DOHH2 (cell line): ENCODE data around the gene CACNB1.
A peak's percentile ranks its signal among the peaks of the same experiment; 100 is the strongest.

Source experiments
- EZH2phosphoT487 ChIP-seq: fragments of 200-600 bp; sonication (generic); IDR thresholded peaks from 2 replicates; pipeline ENCODE4 v1.6.1; 2017; ENCODE audit warnings: borderline replicate concordance, mild to moderate bottlenecking, antibody characterized with exemption, low read length, moderate library complexity, mixed read lengths
- TF ChIP-seq, protein P1 (sequence below): fragments of 200-600 bp; sonication (generic); IDR thresholded peaks from one replicate; pipeline ENCODE4 v1.5.1; 2014; ENCODE audit warnings: antibody characterized with exemption, mild to moderate bottlenecking, low read depth, low read length; ENCODE audit not compliant: poor library complexity, severe bottlenecking

DNA sequence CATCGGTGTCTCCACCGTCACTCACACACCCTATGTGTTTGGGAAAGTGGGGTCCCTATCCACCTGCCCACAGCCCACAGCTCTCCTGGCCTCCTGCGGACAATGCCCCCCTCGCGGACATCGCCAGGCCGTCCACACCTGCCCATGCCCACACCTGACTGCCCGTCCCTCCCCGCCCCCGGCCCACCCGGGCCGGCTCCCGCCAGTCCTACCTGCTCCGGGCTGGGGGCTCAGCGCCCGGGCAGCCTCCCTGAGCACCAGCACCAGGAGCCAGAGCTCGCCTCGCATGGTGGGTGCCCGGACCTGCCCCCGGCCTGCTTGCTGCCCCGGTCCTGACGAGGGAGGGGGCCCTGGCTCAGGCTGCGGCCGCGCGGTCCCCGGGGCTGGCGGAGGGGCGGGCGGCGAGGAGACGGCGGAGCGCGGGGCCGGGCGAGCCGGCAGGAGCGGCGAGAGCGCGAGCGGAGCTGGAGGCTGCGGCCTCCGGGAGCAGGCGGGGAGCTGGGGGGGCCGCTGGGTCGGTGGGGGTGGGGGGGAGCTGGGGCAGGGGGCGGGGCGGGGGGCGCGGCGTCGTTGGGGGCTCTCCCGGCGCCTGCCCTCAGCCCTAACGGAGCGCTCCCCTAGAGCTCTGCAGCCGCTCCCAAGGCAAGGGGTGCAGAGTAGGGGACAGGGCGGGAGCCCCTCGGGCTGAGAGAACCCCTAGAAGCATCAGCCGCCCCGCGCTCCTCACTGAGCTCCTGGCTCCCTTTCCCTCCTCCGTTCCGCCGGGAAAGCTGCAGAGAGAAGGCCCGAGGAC is 46.1 kb downstream of the CACNB1 start, which contains the start of gene PLXDC1:
- TF ChIP-seq, protein P1, sequence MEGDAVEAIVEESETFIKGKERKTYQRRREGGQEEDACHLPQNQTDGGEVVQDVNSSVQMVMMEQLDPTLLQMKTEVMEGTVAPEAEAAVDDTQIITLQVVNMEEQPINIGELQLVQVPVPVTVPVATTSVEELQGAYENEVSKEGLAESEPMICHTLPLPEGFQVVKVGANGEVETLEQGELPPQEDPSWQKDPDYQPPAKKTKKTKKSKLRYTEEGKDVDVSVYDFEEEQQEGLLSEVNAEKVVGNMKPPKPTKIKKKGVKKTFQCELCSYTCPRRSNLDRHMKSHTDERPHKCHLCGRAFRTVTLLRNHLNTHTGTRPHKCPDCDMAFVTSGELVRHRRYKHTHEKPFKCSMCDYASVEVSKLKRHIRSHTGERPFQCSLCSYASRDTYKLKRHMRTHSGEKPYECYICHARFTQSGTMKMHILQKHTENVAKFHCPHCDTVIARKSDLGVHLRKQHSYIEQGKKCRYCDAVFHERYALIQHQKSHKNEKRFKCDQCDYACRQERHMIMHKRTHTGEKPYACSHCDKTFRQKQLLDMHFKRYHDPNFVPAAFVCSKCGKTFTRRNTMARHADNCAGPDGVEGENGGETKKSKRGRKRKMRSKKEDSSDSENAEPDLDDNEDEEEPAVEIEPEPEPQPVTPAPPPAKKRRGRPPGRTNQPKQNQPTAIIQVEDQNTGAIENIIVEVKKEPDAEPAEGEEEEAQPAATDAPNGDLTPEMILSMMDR = no peak
- peak; percentile 82; the same call in 1 of the 2 replicates for TF ChIP-seq EZH2phosphoT487
